Activated T-cell treated with anti-CD3 and anti-CD28 coated beads, Interleukin-2, amount 50 U/mL, for 72 hours (primary cell): Measurements from ENCODE around the gene SPAG6. TPM values are rescaled to one million over a fixed set of nuclear protein-coding genes. Genes with fewer than 3 reads are reported as not detected.
A peak's percentile ranks its signal among the peaks of the same experiment; 100 is the strongest.

Experiments
- ATAC-seq, 2 donors: fragments of 150-1000 bp; cut with Tn5 transposase; replicated peaks in 1 of 2; 2 replicates each; pipeline ENCODE4 v1.10.0; 2021; ENCODE audit warnings: moderate library complexity in 2 of 2, mild to moderate bottlenecking in 1 of 2
- DNase-seq, 2 donors: peaks; one replicate each; pipeline ENCODE4 v3.0.0; 2021 to 2022; ENCODE audit warnings: mixed read lengths in 1 of 2
- H3K27ac Mint-ChIP-seq: one replicate; pipeline ENCODE4 v1.8.0; 2022; ENCODE audit warnings: mild to moderate bottlenecking, moderate library complexity, mixed read lengths
- H3K27me3 Mint-ChIP-seq: one replicate; pipeline ENCODE4 v1.8.0; 2022; ENCODE audit warnings: low read depth, mixed read lengths
- H3K36me3 Mint-ChIP-seq, 2 donors: one replicate each; pipeline ENCODE4 v1.8.0; 2022; ENCODE audit warnings: mixed read lengths in 2 of 2, mild to moderate bottlenecking in 1 of 2; ENCODE audit not compliant: insufficient read depth in 2 of 2
- H3K4me1 Mint-ChIP-seq: one replicate; pipeline ENCODE4 v1.8.0; 2022; ENCODE audit warnings: low read depth, mixed read lengths
- H3K4me3 Mint-ChIP-seq, 2 donors: one replicate each; pipeline ENCODE4 v1.8.0; 2022; ENCODE audit warnings: mild to moderate bottlenecking in 2 of 2, mixed read lengths in 2 of 2, moderate library complexity in 2 of 2
- H3K9me3 Mint-ChIP-seq, 2 donors: one replicate each; pipeline ENCODE4 v1.8.0; 2022; ENCODE audit warnings: mixed read lengths in 2 of 2
- total RNA-seq, 2 donors: library from RNA; stranded (reverse); gene quantifications; one replicate each; pipeline ENCODE4 v1.2.3, GENCODE V29; 2022

The SPAG6 gene
- total RNA-seq, 2 donors from 2014 or later, result 0.37 to 0.38 TPM

DNA sequence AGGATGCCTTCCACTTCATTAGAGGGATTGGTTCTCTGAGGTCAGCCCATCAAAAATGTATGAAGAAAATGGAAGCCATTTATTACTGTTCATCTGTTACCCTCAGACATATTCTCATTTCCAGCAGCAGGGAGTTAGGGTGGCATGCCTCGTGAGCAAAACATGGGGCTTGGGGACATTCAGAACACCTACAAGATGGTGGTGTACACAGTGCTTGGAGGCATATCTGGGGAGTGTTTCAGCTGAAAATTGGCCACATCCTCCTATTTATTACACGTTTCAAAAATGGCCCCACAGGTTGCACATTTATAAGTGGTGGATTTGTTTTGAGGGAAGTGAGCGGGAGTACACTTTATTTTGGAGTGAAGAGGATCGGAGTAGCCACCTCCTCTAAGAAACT is 93.4 kb downstream of the SPAG6 start:
- Mint-ChIP-seq H3K9me3 (no peaks in the 10 kb centered on the region), H3K4me3 (peak overlapping the region; percentile 94 to 98), H3K27ac (peak overlapping the region; percentile 96), H3K4me1 (peaks cover 59% of the 10 kb centered on the region), H3K36me3 (no peaks in the 10 kb centered on the region), H3K27me3 (peaks cover 8% of the 10 kb centered on the region)
- DNase-seq (no peak), ATAC-seq (no peak)

DNA sequence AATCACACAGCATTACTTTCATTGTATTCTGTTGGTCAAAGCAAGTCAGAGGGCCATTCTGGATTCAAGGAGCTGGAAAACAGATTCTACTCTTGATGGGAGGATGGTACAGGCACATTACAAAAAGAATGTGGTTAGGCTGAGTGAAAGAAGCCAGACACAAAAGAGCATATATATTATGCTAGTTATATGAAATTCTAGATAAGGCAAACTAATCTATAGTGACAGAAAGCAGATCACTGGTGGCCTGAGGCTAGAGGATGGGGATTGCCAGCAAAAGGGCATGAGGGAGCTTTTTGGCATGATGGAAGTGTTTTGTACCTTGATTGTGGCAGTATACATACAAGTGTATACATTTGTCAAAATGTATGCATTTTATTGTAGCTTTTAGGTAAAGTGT is 96.8 kb downstream of the SPAG6 start:
- Mint-ChIP-seq H3K27ac (no peak overlapping the region), H3K4me3 (no peak overlapping the region), H3K36me3 (no peaks in the 10 kb centered on the region), H3K27me3 (peaks cover 20% of the 10 kb centered on the region), H3K9me3 (no peaks in the 10 kb centered on the region), H3K4me1 (peaks cover 32% of the 10 kb centered on the region)
- DNase-seq (no peak), ATAC-seq (no peak)

DNA sequence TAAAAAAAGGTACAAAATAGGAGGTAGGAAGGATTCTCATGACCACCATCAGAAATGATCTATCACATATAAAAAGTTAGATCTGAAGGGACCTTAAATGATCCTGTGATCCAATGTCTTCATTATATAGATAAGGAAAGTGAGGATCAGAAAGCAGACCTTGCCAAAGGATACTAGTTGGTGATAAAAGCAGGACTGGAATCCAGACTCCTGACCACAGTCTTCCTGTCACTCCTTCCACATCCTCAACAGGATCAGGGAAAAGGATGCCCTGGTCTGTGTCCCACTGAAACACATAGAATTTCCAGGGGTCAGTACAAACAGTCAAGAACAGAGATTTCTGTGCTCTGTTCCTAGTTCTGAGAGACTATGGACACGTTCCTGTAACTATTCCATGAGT is 97.2 kb downstream of the SPAG6 start:
- Mint-ChIP-seq H3K9me3 (no peaks in the 10 kb centered on the region), H3K4me1 (peaks cover 28% of the 10 kb centered on the region), H3K4me3 (no peak overlapping the region), H3K27ac (no peak overlapping the region), H3K36me3 (no peaks in the 10 kb centered on the region), H3K27me3 (peaks cover 20% of the 10 kb centered on the region)
- no peak for DNase-seq
- ATAC-seq, result no peak

GRCh38 chr10:22443175-22443901 is 98.0 kb downstream of the SPAG6 start:
- no peak overlapping the region for H3K4me3 Mint-ChIP-seq
- no peak overlapping the region for H3K27ac Mint-ChIP-seq
- H3K4me1 Mint-ChIP-seq, result peaks cover 19% of the 10 kb centered on the region
- H3K36me3 Mint-ChIP-seq, result no peaks in the 10 kb centered on the region
- H3K27me3 Mint-ChIP-seq, result peaks cover 20% of the 10 kb centered on the region
- ATAC-seq, result no peak
- no peak for DNase-seq
- no peaks in the 10 kb centered on the region for H3K9me3 Mint-ChIP-seq

DNA sequence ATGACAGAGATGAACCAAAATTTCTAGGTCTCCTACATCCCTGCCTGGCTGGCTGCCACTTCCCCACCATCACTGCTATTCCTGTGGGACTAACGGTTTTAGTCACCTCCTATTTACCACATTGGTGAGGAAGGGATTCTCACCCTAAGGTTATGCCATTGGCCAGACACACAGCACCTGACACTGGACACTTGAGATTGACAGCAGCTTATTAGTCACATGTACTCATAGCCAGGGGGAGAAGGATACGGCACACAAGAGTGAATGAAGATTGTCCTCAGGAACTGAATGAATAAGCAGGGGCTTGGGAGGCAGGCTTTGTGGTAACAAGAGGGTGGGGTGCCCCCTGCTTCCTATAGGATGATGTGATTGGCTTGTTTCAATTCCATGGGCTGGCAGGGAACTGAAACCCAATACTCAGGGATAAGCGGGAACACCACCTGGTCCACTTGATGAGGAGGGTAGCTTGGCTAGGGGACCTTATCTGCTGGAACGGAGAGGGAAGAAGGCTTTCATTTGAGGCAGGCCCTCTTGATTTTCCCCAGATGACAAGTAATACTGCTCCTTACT is 99.0 kb downstream of the SPAG6 start:
- Mint-ChIP-seq H3K4me3 (no peak overlapping the region), H3K4me1 (peaks cover 10% of the 10 kb centered on the region), H3K27ac (no peak overlapping the region), H3K9me3 (no peaks in the 10 kb centered on the region), H3K27me3 (peaks cover 20% of the 10 kb centered on the region), H3K36me3 (no peaks in the 10 kb centered on the region)
- ATAC-seq, result no peak
- no peak for DNase-seq

GRCh38 chr10:22445495-22445894 is 100.2 kb downstream of the SPAG6 start:
- no peak overlapping the region for H3K27ac Mint-ChIP-seq
- no peaks in the 10 kb centered on the region for H3K9me3 Mint-ChIP-seq
- DNase-seq (no peak), ATAC-seq (no peak)
- no peak overlapping the region for H3K4me3 Mint-ChIP-seq
- H3K27me3 Mint-ChIP-seq, result peaks cover 20% of the 10 kb centered on the region
- no peaks in the 10 kb centered on the region for H3K4me1 Mint-ChIP-seq
- no peaks in the 10 kb centered on the region for H3K36me3 Mint-ChIP-seq

- ATAC-seq, result no peak
- Mint-ChIP-seq H3K9me3 (no peaks in the 10 kb centered on the region), H3K4me1 (no peaks in the 10 kb centered on the region), H3K27me3 (peaks cover 12% of the 10 kb centered on the region), H3K27ac (no peak overlapping the region), H3K4me3 (no peak overlapping the region), H3K36me3 (no peaks in the 10 kb centered on the region)
- DNase-seq, result no peak
These were observed 101.8 kb downstream of the SPAG6 start for GRCh38 chr10:22447068-22447467.

DNA sequence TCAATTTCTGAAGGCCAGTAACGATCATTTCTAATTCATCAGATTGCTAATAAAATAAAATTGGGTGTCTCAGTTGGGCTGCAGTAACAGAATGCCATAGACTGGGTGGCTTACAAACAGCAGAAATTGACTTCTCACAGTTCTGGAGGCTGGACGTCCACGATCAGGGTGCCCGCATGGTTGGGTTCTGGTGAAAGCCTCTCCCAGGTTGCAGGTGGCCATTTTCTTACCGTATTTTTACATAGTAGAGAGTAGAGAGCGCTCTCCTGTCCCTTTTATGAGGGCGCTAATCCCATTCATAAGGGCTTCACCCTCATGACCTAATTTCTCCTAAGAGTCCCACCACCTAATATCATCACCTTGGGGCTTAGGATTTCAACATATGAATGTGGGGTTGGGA is 106.0 kb downstream of the SPAG6 start:
- Mint-ChIP-seq H3K27ac (no peak overlapping the region), H3K27me3 (peaks cover 4% of the 10 kb centered on the region), H3K9me3 (no peaks in the 10 kb centered on the region), H3K4me3 (no peak overlapping the region), H3K36me3 (no peaks in the 10 kb centered on the region), H3K4me1 (peaks cover 13% of the 10 kb centered on the region)
- DNase-seq (no peak), ATAC-seq (no peak)

GRCh38 chr10:22453320-22453719 is 108.0 kb downstream of the SPAG6 start:
- ATAC-seq (no peak), DNase-seq (no peak)

DNA sequence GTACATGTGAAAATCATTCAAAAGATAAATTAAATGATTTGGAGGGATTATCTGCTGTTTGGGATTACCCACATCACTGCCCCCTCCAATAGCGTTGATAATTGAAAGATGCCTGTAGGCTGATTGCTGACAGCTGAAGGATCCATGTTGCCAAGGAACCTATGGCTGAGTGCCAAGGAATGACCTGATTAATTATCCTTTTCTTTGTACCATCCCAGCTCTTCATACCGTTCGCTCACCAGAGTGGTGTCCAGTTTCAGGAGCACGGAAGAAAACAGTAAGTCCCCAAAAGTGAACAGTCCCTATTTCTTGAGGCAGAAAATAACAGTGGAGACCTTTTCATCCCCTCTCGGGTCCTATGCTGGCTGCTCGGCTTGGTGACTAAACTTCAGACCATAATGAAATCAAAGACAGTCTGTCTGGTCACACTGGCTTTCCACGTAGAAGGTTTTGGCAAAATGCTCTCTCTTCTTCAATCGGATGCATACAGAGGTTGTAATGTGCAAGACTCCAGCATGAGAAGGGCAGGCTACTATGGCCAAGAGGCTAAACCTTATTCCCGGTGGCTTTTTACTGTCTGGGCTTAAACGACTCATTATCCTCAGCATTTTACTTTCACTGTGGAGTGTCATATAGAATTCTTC is 108.8 kb downstream of the SPAG6 start:
- DNase-seq, result no peak
- H3K4me3 Mint-ChIP-seq, result no peak overlapping the region
- no peaks in the 10 kb centered on the region for H3K27me3 Mint-ChIP-seq
- no peak for ATAC-seq
- H3K9me3 Mint-ChIP-seq, result no peaks in the 10 kb centered on the region
- H3K36me3 Mint-ChIP-seq, result no peaks in the 10 kb centered on the region
- peaks cover 13% of the 10 kb centered on the region for H3K4me1 Mint-ChIP-seq
- H3K27ac Mint-ChIP-seq, result peak overlapping the region; percentile 24

More at GRCh38 chr10:22453320-22453719, 108.0 kb downstream of the SPAG6 start:
- Mint-ChIP-seq H3K9me3 (no peaks in the 10 kb centered on the region), H3K4me1 (peaks cover 13% of the 10 kb centered on the region), H3K36me3 (no peaks in the 10 kb centered on the region), H3K27ac (no peak overlapping the region), H3K27me3 (no peaks in the 10 kb centered on the region), H3K4me3 (no peak overlapping the region)

- ATAC-seq, result no peak
- H3K4me3 Mint-ChIP-seq, result no peak overlapping the region
- peak overlapping the region; percentile 24 for H3K27ac Mint-ChIP-seq
- no peaks in the 10 kb centered on the region for H3K9me3 Mint-ChIP-seq
- H3K36me3 Mint-ChIP-seq, result no peaks in the 10 kb centered on the region
- H3K27me3 Mint-ChIP-seq, result no peaks in the 10 kb centered on the region
- DNase-seq, result no peak
- H3K4me1 Mint-ChIP-seq, result peaks cover 13% of the 10 kb centered on the region
These were observed 109.3 kb downstream of the SPAG6 start for GRCh38 chr10:22454634-22455033.

DNA sequence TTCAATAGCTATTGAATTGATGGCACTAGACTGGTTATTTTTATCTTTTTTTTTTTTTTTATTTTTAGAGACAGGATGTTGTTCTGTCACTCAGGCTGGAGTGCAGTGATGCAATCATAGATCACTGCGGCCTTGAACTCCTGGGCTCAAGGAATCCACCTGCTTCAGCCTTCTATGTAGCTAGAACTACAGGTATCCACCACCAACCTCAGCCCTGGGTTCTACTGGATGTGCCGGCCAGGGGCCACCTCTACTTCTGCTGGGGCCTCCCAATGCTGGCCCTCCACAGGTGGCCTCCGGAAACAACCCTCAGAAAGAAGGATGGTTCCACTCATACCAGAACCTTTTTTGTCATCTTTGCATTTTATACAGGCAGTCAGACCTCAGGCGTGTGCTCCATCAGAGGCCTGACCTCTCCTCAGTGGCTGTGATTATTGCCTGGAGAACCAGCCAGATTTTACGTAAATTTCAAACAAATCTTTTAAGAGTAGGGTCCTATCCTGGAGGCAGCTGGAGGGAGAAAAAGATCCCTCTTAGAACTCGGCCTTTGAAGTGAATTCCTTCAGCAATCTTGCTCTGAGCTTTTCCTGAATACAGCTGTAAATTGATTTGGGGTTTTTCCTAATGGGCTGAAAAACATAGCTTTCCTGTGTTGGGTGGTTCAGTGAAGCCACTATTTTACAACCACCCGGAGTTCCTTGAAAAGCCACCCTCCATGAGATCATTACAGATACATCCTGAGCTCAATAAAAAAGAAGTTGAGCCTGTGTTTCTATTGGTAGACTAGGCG is 110.0 kb downstream of the SPAG6 start:
- ATAC-seq (peak; percentile 37 to 53), DNase-seq (no peak)
- Mint-ChIP-seq H3K27me3 (no peaks in the 10 kb centered on the region), H3K9me3 (no peaks in the 10 kb centered on the region), H3K4me3 (no peak overlapping the region), H3K27ac (peak overlapping the region; percentile 50), H3K36me3 (no peaks in the 10 kb centered on the region), H3K4me1 (peaks cover 13% of the 10 kb centered on the region)

DNA sequence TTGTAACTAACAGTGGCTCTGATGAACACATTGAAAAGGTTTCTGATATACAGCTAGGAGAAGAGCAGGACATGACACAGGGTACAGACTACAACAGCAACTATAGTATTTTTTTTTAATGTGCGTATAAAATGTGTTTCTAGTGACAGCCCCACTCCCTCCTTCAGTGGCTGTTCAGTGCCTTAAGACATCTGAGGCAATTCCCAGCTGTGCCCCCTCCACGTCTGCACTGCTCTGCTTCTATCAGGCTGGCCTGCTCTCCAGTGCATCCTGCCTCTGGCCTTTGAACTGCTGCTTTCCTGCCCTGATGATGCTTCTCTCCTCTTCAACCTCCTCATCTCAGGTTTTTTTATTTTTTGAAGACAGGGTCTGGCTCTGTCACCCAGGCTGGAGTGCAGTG is 111.2 kb downstream of the SPAG6 start:
- peaks cover 0 to 3% of the 10 kb centered on the region in 2 donors for H3K9me3 Mint-ChIP-seq
- no peak overlapping the region for H3K4me3 Mint-ChIP-seq
- no peak overlapping the region for H3K27ac Mint-ChIP-seq
- no peaks in the 10 kb centered on the region for H3K27me3 Mint-ChIP-seq
- H3K36me3 Mint-ChIP-seq, result peaks cover 0 to 2% of the 10 kb centered on the region in 2 donors
- no peak for DNase-seq
- no peak for ATAC-seq
- H3K4me1 Mint-ChIP-seq, result peaks cover 13% of the 10 kb centered on the region
